ENCODE data around the gene KDM2B.

DNA sequence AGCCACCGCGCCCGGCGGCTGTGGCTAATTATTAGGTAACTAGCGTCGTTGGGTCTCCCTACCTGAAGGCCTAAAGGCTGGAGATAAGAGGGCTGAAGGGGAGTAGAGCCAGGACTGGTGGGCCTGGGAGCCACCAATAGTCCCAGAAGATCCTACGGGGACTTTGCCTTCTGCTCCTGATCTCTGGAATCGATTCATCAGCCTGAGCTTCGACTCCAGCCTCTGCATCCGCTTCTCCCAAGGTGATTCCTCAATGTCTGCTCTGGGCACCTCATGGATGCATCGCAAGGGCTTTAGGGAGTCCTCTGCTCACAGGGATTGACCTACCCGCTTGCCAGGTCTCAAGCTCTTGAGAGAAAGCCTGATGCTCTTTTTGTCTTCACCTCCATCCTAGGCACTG lies 14.7 kb upstream of the KDM2B start:
- no peak for TF ChIP-seq POLR2A (IDR thresholded peaks at IDR 0.05; ENCODE audit: extremely low read depth, insufficient read length)
- TF ChIP-seq, protein P1, sequence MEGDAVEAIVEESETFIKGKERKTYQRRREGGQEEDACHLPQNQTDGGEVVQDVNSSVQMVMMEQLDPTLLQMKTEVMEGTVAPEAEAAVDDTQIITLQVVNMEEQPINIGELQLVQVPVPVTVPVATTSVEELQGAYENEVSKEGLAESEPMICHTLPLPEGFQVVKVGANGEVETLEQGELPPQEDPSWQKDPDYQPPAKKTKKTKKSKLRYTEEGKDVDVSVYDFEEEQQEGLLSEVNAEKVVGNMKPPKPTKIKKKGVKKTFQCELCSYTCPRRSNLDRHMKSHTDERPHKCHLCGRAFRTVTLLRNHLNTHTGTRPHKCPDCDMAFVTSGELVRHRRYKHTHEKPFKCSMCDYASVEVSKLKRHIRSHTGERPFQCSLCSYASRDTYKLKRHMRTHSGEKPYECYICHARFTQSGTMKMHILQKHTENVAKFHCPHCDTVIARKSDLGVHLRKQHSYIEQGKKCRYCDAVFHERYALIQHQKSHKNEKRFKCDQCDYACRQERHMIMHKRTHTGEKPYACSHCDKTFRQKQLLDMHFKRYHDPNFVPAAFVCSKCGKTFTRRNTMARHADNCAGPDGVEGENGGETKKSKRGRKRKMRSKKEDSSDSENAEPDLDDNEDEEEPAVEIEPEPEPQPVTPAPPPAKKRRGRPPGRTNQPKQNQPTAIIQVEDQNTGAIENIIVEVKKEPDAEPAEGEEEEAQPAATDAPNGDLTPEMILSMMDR (IDR thresholded peaks at IDR 0.05; ENCODE audit: low read depth, low read length): no peak

Measured in NB4 (cell line).